ENCODE measurements around the gene ABHD2. TPM values are rescaled to one million over a fixed set of nuclear protein-coding genes. Genes with fewer than 3 reads are reported as not detected.

Gene ABHD2
- total RNA-seq, 2 experiments from 2014 or later, result 16.1 to 22.8 TPM

GRCh38 chr15:89066280-89066679 lies 22.0 kb upstream of the ABHD2 start:
- Histone ChIP-seq H3K27ac (ENCODE audit: low read depth, low read length, poor library complexity, severe bottlenecking) (no peak overlapping the region), H3K4me3 (ENCODE audit: low read depth, low read length, poor library complexity, severe bottlenecking) (no peak overlapping the region), H2AFZ (ENCODE audit: low read length) (no peak overlapping the region), H3K4me2 (ENCODE audit: low read length) (no peak overlapping the region), H3K9me2 (ENCODE audit: insufficient read depth, low read length) (no peaks in the 10 kb centered on the region), H3K36me3 (ENCODE audit: insufficient read depth, low read length) (no peaks in the 10 kb centered on the region), H3K9me3 (ENCODE audit: low read length) (peaks cover 13% of the 10 kb centered on the region; the same call in 1 of the 2 replicates), H3K4me1 (ENCODE audit: insufficient read depth, low read length, poor library complexity, severe bottlenecking) (no peaks in the 10 kb centered on the region), H3K79me2 (ENCODE audit: insufficient read depth, low read depth, low read length) (no peaks in the 10 kb centered on the region), H4K20me1 (ENCODE audit: insufficient read depth, low read length) (no peaks in the 10 kb centered on the region)
- intact Hi-C loops (cut with micrococcal nuclease; ENCODE audit: unreplicated experiment), result no loop called here
- no peak for DNase-seq (ENCODE audit: low spot score)
- CTCF ChIA-PET (ENCODE audit: unreplicated experiment), result no interaction called here
- TF ChIP-seq EZH2phosphoT487 (IDR thresholded peaks at IDR 0.05; ENCODE audit: borderline replicate concordance, low read depth, low read length), result no peak
- TF ChIP-seq, protein P1, sequence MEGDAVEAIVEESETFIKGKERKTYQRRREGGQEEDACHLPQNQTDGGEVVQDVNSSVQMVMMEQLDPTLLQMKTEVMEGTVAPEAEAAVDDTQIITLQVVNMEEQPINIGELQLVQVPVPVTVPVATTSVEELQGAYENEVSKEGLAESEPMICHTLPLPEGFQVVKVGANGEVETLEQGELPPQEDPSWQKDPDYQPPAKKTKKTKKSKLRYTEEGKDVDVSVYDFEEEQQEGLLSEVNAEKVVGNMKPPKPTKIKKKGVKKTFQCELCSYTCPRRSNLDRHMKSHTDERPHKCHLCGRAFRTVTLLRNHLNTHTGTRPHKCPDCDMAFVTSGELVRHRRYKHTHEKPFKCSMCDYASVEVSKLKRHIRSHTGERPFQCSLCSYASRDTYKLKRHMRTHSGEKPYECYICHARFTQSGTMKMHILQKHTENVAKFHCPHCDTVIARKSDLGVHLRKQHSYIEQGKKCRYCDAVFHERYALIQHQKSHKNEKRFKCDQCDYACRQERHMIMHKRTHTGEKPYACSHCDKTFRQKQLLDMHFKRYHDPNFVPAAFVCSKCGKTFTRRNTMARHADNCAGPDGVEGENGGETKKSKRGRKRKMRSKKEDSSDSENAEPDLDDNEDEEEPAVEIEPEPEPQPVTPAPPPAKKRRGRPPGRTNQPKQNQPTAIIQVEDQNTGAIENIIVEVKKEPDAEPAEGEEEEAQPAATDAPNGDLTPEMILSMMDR (conservative IDR thresholded peaks at IDR 0.05; ENCODE audit: low read length), result no peak
- POLR2A ChIA-PET, result no interaction called here
- BruUV-seq (replicated peaks), result no TSS peak

DNA sequence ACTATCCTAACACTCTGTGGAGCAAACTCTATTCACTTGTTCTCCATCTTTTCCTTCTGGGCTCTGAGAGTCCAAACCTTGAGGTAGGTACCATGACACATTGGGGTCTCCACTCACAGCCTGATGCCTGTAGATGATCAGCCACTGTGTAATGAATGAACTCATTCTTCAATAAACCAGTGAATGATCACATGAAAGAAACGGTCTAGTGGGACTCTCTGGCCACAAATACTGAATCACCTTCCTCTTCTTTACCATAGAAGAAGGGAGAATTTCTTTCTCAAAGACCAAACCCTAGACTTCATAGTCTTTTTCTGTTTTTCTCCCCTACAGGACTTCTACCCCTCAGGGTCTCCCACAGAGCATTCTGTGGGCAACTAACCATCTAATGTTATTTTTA lies 20.5 kb upstream of the ABHD2 start:
- H2AFZ ChIP-seq (ENCODE audit: low read length), result no peak overlapping the region

GRCh38 chr15:89068325-89068784 lies 19.9 kb upstream of the ABHD2 start:
- ChIA-PET CTCF (ENCODE audit: unreplicated experiment) (no interaction called here), POLR2A (interaction anchor here (0.6 kb wide), 2 partner anchors 17 to 53 kb away, joined by 3 to 6 read pairs; no protein-coding TSS in a partner anchor)
- Histone ChIP-seq H3K9me2 (ENCODE audit: insufficient read depth, low read length) (no peaks in the 10 kb centered on the region), H3K9me3 (ENCODE audit: low read length) (peaks cover 13% of the 10 kb centered on the region; the same call in 1 of the 2 replicates), H3K4me2 (ENCODE audit: low read length) (no peak overlapping the region), H3K4me1 (ENCODE audit: insufficient read depth, low read length, poor library complexity, severe bottlenecking) (no peaks in the 10 kb centered on the region), H4K20me1 (ENCODE audit: insufficient read depth, low read length) (no peaks in the 10 kb centered on the region), H3K27ac (ENCODE audit: low read depth, low read length, poor library complexity, severe bottlenecking) (no peak overlapping the region), H3K36me3 (ENCODE audit: insufficient read depth, low read length) (no peaks in the 10 kb centered on the region), H2AFZ (ENCODE audit: low read length) (no peak overlapping the region), H3K79me2 (ENCODE audit: insufficient read depth, low read depth, low read length) (no peaks in the 10 kb centered on the region), H3K4me3 (ENCODE audit: low read depth, low read length, poor library complexity, severe bottlenecking) (no peak overlapping the region)
- no TSS peak for BruUV-seq (replicated peaks)
- DNase-seq (ENCODE audit: low spot score), result no peak
- TF ChIP-seq, protein P1 (conservative IDR thresholded peaks at IDR 0.05; ENCODE audit: low read length), result no peak
- TF ChIP-seq EZH2phosphoT487 (IDR thresholded peaks at IDR 0.05; ENCODE audit: borderline replicate concordance, low read depth, low read length), result no peak
- intact Hi-C loops (cut with micrococcal nuclease; ENCODE audit: unreplicated experiment), result no loop called here

More for the DNA sequence above, 20.5 kb upstream of the ABHD2 start:
- Histone ChIP-seq H4K20me1 (ENCODE audit: insufficient read depth, low read length) (no peaks in the 10 kb centered on the region), H3K9me2 (ENCODE audit: insufficient read depth, low read length) (no peaks in the 10 kb centered on the region), H3K36me3 (ENCODE audit: insufficient read depth, low read length) (no peaks in the 10 kb centered on the region), H3K4me1 (ENCODE audit: insufficient read depth, low read length, poor library complexity, severe bottlenecking) (no peaks in the 10 kb centered on the region), H3K27ac (ENCODE audit: low read depth, low read length, poor library complexity, severe bottlenecking) (no peak overlapping the region), H3K79me2 (ENCODE audit: insufficient read depth, low read depth, low read length) (no peaks in the 10 kb centered on the region), H3K9me3 (ENCODE audit: low read length) (peaks cover 13% of the 10 kb centered on the region; the same call in 1 of the 2 replicates), H3K4me2 (ENCODE audit: low read length) (no peak overlapping the region), H3K4me3 (ENCODE audit: low read depth, low read length, poor library complexity, severe bottlenecking) (no peak overlapping the region)
- BruUV-seq (replicated peaks), result no TSS peak
- intact Hi-C loops (cut with micrococcal nuclease; ENCODE audit: unreplicated experiment), result no loop called here
- TF ChIP-seq, protein P1 (conservative IDR thresholded peaks at IDR 0.05; ENCODE audit: low read length), result no peak
- TF ChIP-seq EZH2phosphoT487 (IDR thresholded peaks at IDR 0.05; ENCODE audit: borderline replicate concordance, low read depth, low read length), result no peak
- ChIA-PET POLR2A (no interaction called here), CTCF (ENCODE audit: unreplicated experiment) (no interaction called here)
- no peak for DNase-seq (ENCODE audit: low spot score)

All from OCI-LY7 (cell line).